Left hindlimb (tissue), 1 donor: Measurements from ENCODE around the gene OCRL.
A peak's percentile ranks its signal among the peaks of the same experiment; 100 is the strongest.
"Not testable (repeated sequence)": the region's sequence is repeated elsewhere in the genome, so short reads cannot be mapped to it uniquely, and the experiment has no call there.

ENCODE experiments used
- DNase-seq: peaks from one replicate; pipeline ENCODE4 v3.0.0-alpha.2; 2018

Gene OCRL

GRCh38 chrX:129540722-129541184 is 694 bp downstream of the OCRL start:
- peak; percentile 25 for DNase-seq

GRCh38 chrX:129544780-129545179 is 4.7 kb downstream of the OCRL start:
- no peak for DNase-seq

- DNase-seq = no peak
Measured at GRCh38 chrX:129545408-129545807, 5.3 kb downstream of the OCRL start.

DNA sequence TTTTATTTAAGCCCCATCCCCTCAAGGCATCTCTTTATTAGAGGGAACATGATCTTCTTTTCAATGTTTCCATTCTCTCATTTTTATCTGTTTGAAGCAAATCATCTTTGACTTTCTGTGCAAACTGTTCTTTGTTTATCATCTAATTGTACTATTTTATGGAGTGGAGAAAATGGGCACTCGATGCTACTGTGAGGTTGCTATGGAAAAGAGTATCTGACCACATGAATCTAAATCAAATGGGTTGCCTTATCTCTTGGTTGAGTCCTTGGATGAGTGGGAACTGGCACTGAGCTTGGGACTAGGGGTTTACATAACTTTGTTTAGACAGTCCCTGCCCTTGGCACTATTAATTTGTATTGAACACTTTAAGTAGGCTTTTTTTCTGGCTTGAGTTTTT is 9.1 kb downstream of the OCRL start:
- DNase-seq = no peak

- DNase-seq = no peak
Measured at GRCh38 chrX:129553619-129554288, 13.7 kb downstream of the OCRL start.

DNA sequence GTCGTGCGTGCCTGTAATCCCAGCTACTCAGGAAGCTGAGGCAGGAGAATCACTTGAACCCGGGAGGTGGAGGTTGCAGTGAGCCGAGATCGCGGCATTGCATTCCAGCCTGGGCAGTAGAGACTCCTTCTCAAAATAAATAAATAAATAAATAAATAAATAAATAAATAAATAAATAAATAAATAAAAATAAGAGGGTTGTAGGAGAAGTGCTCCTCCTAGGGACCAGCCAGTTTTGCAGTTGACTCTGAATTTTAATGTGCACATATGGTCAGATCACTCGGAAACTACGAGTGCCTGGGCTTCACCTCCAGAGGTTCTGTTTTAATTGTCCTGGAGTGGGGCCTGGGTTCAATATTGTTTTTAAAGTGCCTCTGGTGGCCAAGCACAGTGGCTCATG is 14.8 kb downstream of the OCRL start:
- DNase-seq = not testable (repeated sequence)

DNA sequence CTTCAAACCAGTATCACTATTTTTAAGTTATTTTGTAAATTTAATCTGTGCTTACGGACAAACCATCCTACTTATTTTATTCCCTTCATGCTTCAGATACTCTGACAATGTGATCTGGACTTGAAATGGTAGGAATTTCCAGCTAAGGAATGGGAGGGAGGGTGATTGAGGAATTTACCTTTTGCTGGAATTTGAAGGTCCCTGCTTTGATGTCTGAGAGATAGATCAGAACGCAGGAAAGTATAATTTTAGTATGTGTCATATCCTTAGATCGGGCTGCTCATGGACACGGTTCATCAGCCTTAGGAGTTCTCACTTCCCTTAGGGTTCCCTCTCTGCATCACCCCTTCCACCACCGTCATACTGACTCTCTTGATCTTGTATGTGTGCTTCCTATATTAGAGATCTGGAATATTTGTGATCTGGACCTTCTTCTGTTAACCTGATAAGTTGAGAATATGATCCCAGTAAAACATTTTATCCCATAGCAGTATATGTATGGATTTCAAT is 16.8 kb downstream of the OCRL start:
- DNase-seq = no peak

- DNase-seq = no peak
Measured at GRCh38 chrX:129557844-129558480, 17.9 kb downstream of the OCRL start.

DNA sequence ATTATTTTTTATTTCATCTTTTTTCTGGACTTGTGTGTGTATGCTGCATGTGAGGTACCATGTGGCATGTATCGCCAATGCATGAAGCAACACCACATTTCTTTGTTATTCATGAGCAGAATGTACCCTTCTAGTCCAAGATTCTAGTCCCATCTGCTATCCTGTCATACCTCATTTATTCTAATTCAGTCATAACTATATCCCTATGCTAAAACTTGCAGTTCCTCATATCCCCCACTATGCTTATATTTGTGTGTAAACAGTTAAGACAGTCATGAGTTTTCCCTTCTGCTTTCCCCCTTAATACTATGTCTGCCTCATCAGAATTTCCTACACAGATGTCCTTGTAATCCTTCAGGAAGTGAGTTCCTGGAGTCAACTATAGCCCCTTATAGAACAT is 19.7 kb downstream of the OCRL start:
- DNase-seq = no peak

GRCh38 chrX:129561453-129561852 is 21.4 kb downstream of the OCRL start:
- DNase-seq = no peak

- not testable (repeated sequence) for DNase-seq
Measured at GRCh38 chrX:129564345-129564744, 24.3 kb downstream of the OCRL start.

GRCh38 chrX:129565046-129565650 is 25.1 kb downstream of the OCRL start:
- DNase-seq = peak; percentile 52

GRCh38 chrX:129566073-129566472 is 26.0 kb downstream of the OCRL start:
- peak; percentile 45 for DNase-seq

GRCh38 chrX:129568349-129568748 is 28.3 kb downstream of the OCRL start:
- no peak for DNase-seq

GRCh38 chrX:129572422-129572821 is 32.4 kb downstream of the OCRL start:
- no peak for DNase-seq

DNA sequence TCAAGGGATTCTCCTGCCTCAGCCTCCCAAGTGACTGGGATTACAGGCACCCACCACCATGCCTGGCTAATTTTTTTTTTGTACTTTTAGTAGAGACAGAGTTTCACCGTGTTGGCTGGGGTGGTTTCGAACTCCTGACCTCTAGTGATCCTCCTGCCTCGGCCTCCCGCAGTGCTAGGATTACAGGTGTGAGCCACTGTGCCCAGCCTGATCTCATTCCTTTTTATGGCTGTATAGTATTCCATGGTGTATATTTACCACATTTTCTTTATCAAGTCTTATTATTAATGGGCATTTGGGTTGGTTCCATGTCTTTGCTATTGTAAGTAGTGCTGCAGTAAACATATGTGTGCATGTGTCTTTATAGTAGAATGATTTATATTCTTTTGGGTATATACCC is 33.6 kb downstream of the OCRL start:
- not testable (repeated sequence) for DNase-seq

- DNase-seq = no peak
Measured at GRCh38 chrX:129574214-129574613, 34.2 kb downstream of the OCRL start.

DNA sequence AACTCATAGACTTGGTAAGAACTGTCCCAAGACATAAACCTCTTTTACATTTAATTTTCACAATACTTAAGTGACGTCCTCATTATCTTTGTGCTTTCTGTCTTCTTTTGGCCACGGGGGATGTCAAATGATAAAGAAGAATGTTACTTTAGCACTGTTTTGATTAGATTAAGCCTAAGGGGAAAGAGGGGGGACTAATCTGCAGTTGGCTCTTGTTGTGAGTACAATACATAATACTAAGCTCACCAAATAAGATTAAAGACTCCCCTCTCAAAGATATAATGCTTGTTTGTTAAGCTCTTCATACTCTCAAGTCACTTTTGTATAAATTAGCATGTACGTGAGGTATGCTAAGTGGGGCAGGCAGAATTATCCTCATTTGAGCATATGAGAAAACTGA is 36.5 kb downstream of the OCRL start:
- DNase-seq = no peak

DNA sequence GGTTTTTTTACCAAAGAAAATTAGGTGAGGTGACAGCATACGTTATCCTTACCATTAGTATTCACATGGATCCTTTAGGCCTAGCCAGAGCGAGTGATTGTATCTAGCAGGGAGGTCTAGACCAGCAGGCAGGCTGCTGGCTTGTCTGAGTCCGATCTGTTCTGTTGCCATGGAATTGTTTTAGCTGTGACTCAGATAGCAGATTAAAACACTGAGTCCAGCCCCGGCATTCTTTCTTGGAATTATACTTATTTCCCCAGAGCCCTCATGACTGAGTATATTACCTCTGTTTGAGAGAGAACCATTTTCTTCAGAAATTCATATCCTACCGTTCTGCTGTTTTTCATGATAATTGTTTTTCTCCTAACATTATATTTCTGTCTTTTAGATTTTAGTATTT is 37.4 kb downstream of the OCRL start:
- no peak for DNase-seq

DNA sequence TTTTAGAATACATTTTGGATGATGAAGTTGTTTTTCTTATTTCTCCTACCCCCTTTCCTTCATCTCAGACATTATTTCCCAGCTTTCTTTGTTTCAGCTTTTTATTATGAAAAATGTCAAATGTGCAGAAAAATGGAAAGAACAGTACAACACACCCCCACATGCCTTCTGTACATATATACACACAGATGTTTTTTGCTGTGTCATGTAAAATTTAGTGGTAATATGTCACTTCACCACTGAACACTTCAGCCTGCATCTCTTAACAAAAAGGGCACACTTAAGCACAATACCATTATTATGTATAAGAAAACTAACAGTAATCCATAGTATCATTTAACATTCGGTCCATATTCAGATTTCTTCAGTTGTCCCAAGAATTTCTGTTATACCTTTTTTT is 37.8 kb downstream of the OCRL start:
- DNase-seq = no peak

GRCh38 chrX:129581904-129582303 is 41.8 kb downstream of the OCRL start:
- DNase-seq = no peak

DNA sequence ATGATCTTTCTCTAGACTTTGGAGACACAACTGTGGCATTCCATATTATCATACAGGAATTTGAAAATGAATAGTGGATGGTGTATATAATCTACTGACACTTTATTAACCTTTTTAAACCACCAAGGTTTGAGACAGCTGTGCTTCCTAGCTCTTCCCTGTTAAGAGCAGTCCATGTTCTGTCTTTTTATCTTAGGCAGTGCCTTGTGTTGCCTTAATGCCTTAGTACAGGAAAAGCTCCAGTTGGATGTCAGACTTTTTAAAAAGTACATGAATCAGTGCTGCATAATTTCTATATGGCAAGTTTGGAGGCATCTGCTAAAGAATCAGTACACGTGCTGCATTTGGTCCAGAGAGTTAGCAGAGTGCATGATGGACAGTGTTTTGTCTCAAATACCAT is 45.1 kb downstream of the OCRL start:
- DNase-seq = no peak

DNA sequence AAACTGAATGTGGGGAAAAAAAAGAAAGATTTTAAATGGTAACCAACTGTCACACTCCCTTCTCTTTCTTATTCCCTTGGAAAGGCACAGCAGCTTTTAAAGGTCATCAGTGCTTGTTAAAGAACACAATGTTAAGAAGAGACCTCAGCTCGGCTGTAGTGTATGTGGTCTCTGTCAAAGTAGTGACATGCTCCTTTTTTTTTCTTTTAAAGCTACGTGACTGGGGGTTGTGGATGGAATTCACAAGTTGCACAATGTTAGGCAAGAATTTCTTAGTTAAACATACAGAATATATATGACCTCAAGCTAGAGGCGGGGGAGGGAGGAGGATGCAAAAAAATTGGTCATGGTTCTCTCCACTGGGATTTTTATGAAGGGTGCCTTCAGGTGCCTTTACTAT is 45.6 kb downstream of the OCRL start:
- no peak for DNase-seq

- DNase-seq = no peak
Measured at GRCh38 chrX:129586446-129586845, 46.4 kb downstream of the OCRL start.
